Mammary epithelial cell (primary cell): ENCODE data around the gene PRIMA1.

Experiments used
- CTCF ChIP-seq, 2 donors: IDR thresholded peaks in 1 of 2; conservative IDR thresholded peaks in 1 of 2; 2 replicates each; pipeline ENCODE4 v1.5.1; 2011 to 2012; ENCODE audit warnings: inconsistent platforms in 2 of 2, low read length in 2 of 2, mild to moderate bottlenecking in 2 of 2, control low read depth in 1 of 2, low read depth in 1 of 2; ENCODE audit not compliant: insufficient read depth in 1 of 2; ENCODE audit errors: extremely low read depth in 1 of 2
- EZH2 ChIP-seq: IDR thresholded peaks from 2 replicates; pipeline ENCODE4 v1.6.1; 2012; ENCODE audit warnings: low read length, inconsistent platforms, borderline replicate concordance

DNA sequence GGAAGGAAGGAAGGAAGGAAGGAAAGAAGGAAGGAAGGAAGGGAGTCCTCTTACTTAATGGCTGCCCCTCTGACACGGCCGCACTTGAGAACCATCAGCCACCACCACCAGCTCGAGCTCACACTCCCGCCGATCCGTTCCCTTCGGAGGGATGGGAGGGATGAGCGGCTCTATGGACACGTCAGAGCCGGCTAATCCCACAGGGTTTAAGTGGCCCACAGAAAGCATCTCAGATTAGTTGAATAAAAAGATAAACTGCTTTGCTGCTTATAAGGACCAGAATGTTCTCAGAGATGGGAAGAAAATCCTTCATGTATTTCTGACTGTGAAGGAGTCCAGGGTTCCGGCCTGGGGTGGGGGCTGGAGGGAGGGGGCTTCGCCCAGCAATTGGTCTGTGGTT lies 31.1 kb downstream of the PRIMA1 start:
- no peak for TF ChIP-seq CTCF (conservative IDR thresholded peaks at IDR 0.05 in 1 of 2, IDR thresholded peaks at IDR 0.05 in 1 of 2; ENCODE audit: extremely low read depth in 1 of 2, insufficient read depth in 1 of 2, low read depth in 1 of 2, low read length in 2 of 2)
- TF ChIP-seq EZH2: no peak
